ENCODE measurements around the gene CHST15. TPM values are rescaled to one million over a fixed set of nuclear protein-coding genes. Genes with fewer than 3 reads are reported as not detected.
"Not testable (repeated sequence)": the region's sequence is repeated elsewhere in the genome, so short reads cannot be mapped to it uniquely, and the experiment has no call there.

Gene CHST15
- total RNA-seq, 4 donors from 2014 or later = 35.7 to 69.5 (median 51.1) TPM

DNA sequence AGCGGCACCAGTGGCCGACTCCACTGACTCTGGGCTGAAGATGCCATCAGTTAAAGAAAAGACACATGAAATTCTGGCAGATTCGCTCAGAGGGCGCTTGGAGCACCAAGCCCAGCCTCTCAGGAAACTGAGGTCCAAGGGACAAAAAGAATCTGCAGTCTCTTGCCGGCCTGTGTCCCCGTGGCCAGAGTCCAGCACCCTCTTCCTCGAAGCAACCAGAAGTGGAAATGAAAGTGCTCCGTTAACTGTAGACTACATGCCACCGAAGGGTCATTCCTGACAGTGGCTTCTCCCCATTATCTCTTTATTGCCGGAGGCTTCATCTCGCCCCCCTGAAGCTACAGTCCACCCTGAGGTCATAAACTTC, 1.0 kb upstream of the CHST15 start:
- ATAC-seq (ENCODE audit: low FRiP score) (no peak), DNase-seq (ENCODE audit: low spot score) (no peak)
- TF ChIP-seq, protein P1, sequence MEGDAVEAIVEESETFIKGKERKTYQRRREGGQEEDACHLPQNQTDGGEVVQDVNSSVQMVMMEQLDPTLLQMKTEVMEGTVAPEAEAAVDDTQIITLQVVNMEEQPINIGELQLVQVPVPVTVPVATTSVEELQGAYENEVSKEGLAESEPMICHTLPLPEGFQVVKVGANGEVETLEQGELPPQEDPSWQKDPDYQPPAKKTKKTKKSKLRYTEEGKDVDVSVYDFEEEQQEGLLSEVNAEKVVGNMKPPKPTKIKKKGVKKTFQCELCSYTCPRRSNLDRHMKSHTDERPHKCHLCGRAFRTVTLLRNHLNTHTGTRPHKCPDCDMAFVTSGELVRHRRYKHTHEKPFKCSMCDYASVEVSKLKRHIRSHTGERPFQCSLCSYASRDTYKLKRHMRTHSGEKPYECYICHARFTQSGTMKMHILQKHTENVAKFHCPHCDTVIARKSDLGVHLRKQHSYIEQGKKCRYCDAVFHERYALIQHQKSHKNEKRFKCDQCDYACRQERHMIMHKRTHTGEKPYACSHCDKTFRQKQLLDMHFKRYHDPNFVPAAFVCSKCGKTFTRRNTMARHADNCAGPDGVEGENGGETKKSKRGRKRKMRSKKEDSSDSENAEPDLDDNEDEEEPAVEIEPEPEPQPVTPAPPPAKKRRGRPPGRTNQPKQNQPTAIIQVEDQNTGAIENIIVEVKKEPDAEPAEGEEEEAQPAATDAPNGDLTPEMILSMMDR (IDR thresholded peaks at IDR 0.05) = no peak

DNA sequence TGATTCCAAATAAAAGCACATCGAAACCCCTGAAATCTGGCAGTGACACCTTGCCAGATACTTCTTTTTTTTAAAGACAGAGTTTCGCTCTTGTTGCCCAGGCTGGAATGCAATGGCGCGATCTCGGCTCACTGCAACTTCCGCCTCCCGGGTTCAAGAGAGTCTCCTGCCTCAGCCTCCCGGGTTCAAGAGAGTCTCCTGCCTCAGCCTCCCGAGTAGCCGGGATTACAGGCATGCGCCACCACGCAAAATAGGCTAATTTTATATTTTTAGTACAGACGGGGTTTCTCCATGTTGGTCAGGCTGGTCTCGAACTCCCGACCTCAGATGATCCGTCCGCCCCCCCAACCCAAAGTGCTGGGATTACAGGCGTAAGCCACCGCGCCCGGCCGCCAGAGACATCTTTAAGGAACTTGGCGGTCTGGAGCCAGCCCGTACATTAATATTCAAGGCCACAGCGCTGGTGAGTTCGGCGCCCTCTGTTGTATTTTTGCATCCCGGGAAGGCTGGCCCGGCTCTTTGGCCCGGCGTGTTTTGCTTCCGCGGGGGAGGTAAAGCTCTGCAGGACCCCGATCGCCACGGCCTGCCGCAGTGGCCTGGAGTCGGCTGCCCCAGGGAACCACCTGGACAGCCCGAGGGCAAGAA, 498 bp upstream of the CHST15 start:
- not testable (repeated sequence) for DNase-seq (ENCODE audit: low spot score); ATAC-seq (ENCODE audit: low FRiP score)

DNA sequence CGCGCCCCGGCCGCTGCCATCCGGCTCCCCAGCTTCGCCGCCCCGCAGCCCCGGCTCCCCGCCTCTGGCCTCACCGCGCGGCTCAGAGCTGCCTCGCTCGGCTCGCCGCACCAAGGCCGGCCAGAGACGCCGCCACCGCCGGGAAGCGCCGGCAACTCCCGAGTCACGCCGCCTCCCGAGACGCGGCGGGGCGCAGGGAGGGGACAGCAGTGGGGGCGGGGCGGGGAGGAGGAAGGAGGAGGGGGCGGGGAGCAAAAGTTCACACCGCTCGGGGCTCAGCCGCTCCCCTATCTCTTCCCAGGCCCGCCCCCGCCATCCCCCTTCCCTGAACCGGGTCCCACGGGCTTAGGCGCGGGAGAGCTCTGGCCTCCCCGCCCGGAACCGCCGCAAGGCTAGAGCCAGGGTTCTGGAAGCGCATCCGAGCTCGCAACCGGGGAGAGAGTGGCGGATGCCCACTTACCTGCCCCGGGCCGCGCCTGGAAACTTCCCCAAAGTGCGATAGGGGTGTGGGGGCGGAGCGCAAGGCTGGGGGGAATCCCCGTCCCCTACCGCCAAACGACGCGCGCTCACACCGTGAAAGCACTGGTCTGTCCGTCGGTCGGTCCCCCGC, 1.0 kb downstream of the CHST15 start:
- ATAC-seq (ENCODE audit: low FRiP score) = peak; percentile 49
- TF ChIP-seq, protein P1 (IDR thresholded peaks at IDR 0.05) = no peak
- no peak for DNase-seq (ENCODE audit: low spot score)

DNA sequence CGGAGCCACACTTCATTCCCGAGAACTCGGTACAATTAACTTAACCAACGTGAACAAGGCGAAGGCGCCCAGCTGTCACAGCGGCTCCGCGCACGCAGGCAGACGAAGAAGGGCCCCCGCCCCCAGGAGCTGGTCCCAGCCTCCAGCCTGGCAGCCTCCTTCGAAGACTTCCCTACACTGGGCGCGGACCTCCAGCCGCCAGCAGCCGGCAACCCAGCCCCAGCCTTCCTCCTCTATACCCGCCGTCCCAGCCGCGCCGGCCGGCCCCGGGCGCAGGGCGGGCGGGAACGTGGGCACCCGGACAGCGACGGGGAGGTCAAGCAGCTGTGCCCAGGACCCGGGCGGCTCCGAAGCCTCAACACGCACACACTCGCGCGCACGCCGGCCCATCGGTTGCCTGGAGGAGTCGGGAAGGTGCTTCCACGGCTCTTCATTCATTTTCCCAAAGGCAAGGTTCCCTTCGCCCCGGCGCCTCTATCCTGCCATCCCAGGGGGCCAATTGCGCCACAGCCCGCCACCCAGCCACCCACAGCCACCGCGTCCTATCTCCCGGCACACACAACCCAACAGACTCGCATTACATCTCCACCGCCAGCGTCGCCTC, 1.6 kb downstream of the CHST15 start:
- ATAC-seq (ENCODE audit: low FRiP score) = peak; percentile 1
- no peak for DNase-seq (ENCODE audit: low spot score)

DNA sequence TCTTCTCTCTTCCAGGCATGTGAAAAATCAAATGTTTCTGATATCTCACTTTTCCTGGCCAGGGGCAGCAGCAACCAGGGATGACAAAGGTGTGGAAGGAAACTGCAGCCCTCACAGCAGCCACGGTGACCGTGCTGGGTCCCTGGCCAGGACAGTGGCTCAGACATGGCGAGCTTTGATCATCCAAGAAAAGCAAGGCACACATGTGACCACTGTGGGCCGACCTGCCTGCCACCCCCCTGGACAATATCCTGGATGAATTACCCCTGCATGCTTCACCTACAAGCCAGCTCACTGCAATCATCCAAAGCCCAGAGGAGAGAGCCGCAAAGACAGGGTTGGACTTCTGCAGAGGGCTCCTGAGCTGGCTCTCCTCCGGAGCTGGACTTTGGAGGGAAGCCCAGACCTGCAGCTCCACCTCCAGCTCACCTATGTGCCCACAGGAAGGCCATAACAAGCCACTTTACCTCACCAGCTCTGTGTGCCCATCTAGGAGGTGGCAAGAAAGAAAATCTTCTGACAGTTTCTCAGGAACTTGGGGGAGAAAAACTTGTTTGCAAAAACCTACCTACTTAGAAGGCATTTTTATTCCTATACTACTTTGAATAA, 2.7 kb downstream of the CHST15 start:
- TF ChIP-seq, protein P1 (IDR thresholded peaks at IDR 0.05) = no peak
- no peak for DNase-seq (ENCODE audit: low spot score)
- no peak for ATAC-seq (ENCODE audit: low FRiP score)

More for the DNA sequence above, 1.6 kb downstream of the CHST15 start:
- TF ChIP-seq, protein P1 (IDR thresholded peaks at IDR 0.05) = no peak

DNA sequence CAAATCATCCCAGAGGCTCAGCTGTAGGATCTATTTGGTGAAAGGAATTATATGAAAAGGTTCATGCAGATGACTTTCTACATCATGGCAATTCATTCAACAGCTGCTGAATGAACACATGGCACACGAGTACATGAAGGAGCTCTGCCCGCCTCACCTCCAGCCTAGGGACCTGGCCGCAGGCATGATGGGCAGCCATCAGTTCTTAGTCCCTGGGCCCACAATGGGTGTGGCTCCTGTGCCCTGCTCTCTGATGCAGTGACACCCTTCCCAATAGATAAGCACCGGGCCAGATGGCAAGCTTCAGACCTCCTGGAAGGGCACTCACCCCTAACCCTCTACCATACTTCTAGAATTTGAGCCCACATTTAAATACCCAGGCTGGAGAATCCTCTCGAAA, 3.5 kb downstream of the CHST15 start:
- TF ChIP-seq, protein P1 (IDR thresholded peaks at IDR 0.05) = no peak
- ATAC-seq (ENCODE audit: low FRiP score) = no peak

DNA sequence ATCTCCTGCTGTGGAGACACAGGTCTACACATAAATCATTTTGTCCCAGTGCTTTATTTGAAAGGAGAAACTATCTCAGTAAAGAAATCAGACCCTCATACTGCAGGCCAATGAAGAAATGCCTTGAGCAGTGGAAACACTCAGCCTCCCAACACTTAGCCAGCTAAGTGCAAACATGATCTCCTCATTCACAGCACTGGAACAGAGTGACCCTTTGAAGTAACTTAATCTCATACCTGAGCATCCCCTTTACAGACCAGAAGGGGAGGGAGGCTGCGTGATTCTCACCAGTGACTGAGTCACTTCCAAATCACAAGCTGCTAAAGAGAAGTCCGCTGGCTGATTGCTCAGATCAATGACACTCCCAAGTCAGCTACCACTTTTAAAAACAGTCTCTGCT, 4.5 kb downstream of the CHST15 start:
- TF ChIP-seq, protein P1 (IDR thresholded peaks at IDR 0.05) = no peak
- ATAC-seq (ENCODE audit: low FRiP score) = no peak
- no peak for DNase-seq (ENCODE audit: low spot score)

More for the DNA sequence above, 3.5 kb downstream of the CHST15 start:
- DNase-seq (ENCODE audit: low spot score) = no peak
